SK-MEL-5 (cell line): Measurements from ENCODE around the gene SGPP1. TPM values are rescaled to one million over a fixed set of nuclear protein-coding genes. Genes with fewer than 3 reads are reported as not detected.
"Not testable (repeated sequence)": the region's sequence is repeated elsewhere in the genome, so short reads cannot be mapped to it uniquely, and the experiment has no call there.

Experiments
- DNase-seq: peaks from one replicate; pipeline ENCODE4 v3.0.0-alpha.2; 2016; ENCODE audit warnings: low read depth, low spot score
- in situ Hi-C: cut with HindIII; loops from 2 replicates; pipeline ENCODE4 v1.10.0; 2016; ENCODE audit warnings: low sequenced_read_pairs, high pct_unique_total_duplicates, low pct_unique_long_range_greater_than_20kb
- polyA plus RNA-seq, 2 experiments: library from polyadenylated mRNA; depleted of rRNA; stranded (reverse); fragments of >200 nt; gene quantifications; 2 replicates each; pipeline ENCODE4 v1.2.3, GENCODE V29; 2015
- total RNA-seq: library from RNA; depleted of rRNA; stranded (reverse); fragments of >200 nt; shearing (Covaris generic); gene quantifications from 2 replicates; pipeline ENCODE4 v1.2.3, GENCODE V29; 2014; rRNA removed

SGPP1 gene
- total RNA-seq: 21.8 and 24.0 TPM in 2 replicates
- 15.8 and 20.5 TPM in 2 replicates for polyA plus RNA-seq (2015; cell fraction: cytosol; rRNA removed)
- polyA plus RNA-seq (2015; cell fraction: nucleus; rRNA removed): 4.9 and 7.0 TPM in 2 replicates

GRCh38 chr14:63727736-63728728, at the start of gene SGPP1:
Gene SGPP1 (minus strand): TSS chr14:63728065. CDS start chr14:63727944, 121 bp downstream.
- DNase-seq: peak; percentile 60
- in situ Hi-C loops: no loop called here

- in situ Hi-C loops: no loop called here
- peak; percentile 54 for DNase-seq
These were observed 49.2 kb upstream of the SGPP1 start for GRCh38 chr14:63777024-63777423.

- no peak for DNase-seq
- in situ Hi-C loops: no loop called here
These were observed 45.6 kb upstream of the SGPP1 start for GRCh38 chr14:63773504-63773903.

- peak; percentile 76 for DNase-seq
- in situ Hi-C loops: no loop called here
These were observed 42.4 kb upstream of the SGPP1 start for GRCh38 chr14:63770187-63770807.

GRCh38 chr14:63766611-63767010, 38.7 kb upstream of the SGPP1 start:
- DNase-seq: peak; percentile 10
- in situ Hi-C loops: no loop called here

GRCh38 chr14:63764620-63765139, 36.8 kb upstream of the SGPP1 start:
- in situ Hi-C loops: no loop called here
- DNase-seq: no peak

GRCh38 chr14:63764103-63764502, 36.2 kb upstream of the SGPP1 start:
- no peak for DNase-seq
- in situ Hi-C loops: no loop called here

GRCh38 chr14:63761351-63762117, 33.7 kb upstream of the SGPP1 start:
- no peak for DNase-seq
- in situ Hi-C loops: no loop called here

GRCh38 chr14:63760014-63760413, 32.1 kb upstream of the SGPP1 start:
- in situ Hi-C loops: no loop called here
- DNase-seq: no peak

GRCh38 chr14:63759456-63759855, 31.6 kb upstream of the SGPP1 start:
- in situ Hi-C loops: no loop called here

GRCh38 chr14:63757211-63757610, 29.3 kb upstream of the SGPP1 start:
- no peak for DNase-seq
- in situ Hi-C loops: no loop called here

More at GRCh38 chr14:63759456-63759855, 31.6 kb upstream of the SGPP1 start:
- peak; percentile 36 for DNase-seq

- DNase-seq: no peak
- in situ Hi-C loops: no loop called here
These were observed 24.7 kb upstream of the SGPP1 start for GRCh38 chr14:63752449-63753169.

GRCh38 chr14:63751076-63751475, 23.2 kb upstream of the SGPP1 start:
- DNase-seq, in situ Hi-C loops: not testable (repeated sequence)

- DNase-seq: no peak
These were observed 20.0 kb upstream of the SGPP1 start for GRCh38 chr14:63747846-63748245.

GRCh38 chr14:63745858-63746425, 18.1 kb upstream of the SGPP1 start:
- in situ Hi-C loops: no loop called here
- DNase-seq: no peak

More at GRCh38 chr14:63747846-63748245, 20.0 kb upstream of the SGPP1 start:
- in situ Hi-C loops: no loop called here

- in situ Hi-C loops: no loop called here
- no peak for DNase-seq
These were observed 17.4 kb upstream of the SGPP1 start for GRCh38 chr14:63745272-63745671.

- in situ Hi-C loops: no loop called here
- no peak for DNase-seq
These were observed 9.7 kb upstream of the SGPP1 start for GRCh38 chr14:63737582-63738006.
